WI38 (cell line): ENCODE data around the gene VIPR2.

Source experiments
- H3K4me3 ChIP-seq: 2 replicates; pipeline ENCODE4 v1.5.1; 2011; ENCODE audit warnings: low read depth, mild to moderate bottlenecking, control low read depth, low read length
- CTCF ChIP-seq: IDR thresholded peaks from 2 replicates; pipeline ENCODE4 v1.5.1; 2012; ENCODE audit warnings: low read depth, mild to moderate bottlenecking, control low read depth, low read length

VIPR2 gene

GRCh38 chr7:159098424-159098786, 46.3 kb downstream of the VIPR2 start:
- no peak for TF ChIP-seq CTCF

GRCh38 chr7:159097661-159098423, 46.8 kb downstream of the VIPR2 start:
- no peak for TF ChIP-seq CTCF
- no peak overlapping the region for H3K4me3 ChIP-seq

More at GRCh38 chr7:159098424-159098786, 46.3 kb downstream of the VIPR2 start:
- no peak overlapping the region for H3K4me3 ChIP-seq

GRCh38 chr7:159096736-159097581, 47.7 kb downstream of the VIPR2 start:
- no peak for TF ChIP-seq CTCF

GRCh38 chr7:159095979-159096411, 48.7 kb downstream of the VIPR2 start:
- TF ChIP-seq CTCF, result no peak

More at GRCh38 chr7:159096736-159097581, 47.7 kb downstream of the VIPR2 start:
- no peak overlapping the region for H3K4me3 ChIP-seq

GRCh38 chr7:159094919-159095915, 49.5 kb downstream of the VIPR2 start:
- no peak for TF ChIP-seq CTCF
- H3K4me3 ChIP-seq, result no peak overlapping the region

More at GRCh38 chr7:159095979-159096411, 48.7 kb downstream of the VIPR2 start:
- H3K4me3 ChIP-seq, result no peak overlapping the region

- no peak overlapping the region for H3K4me3 ChIP-seq
- no peak for TF ChIP-seq CTCF
Observed at GRCh38 chr7:159094023-159094740, 50.5 kb downstream of the VIPR2 start.
